Measurements from ENCODE around the gene NOL3. TPM values are rescaled to one million over a fixed set of nuclear protein-coding genes. Genes with fewer than 3 reads are reported as not detected.
A peak's percentile ranks its signal among the peaks of the same experiment; 100 is the strongest.

The NOL3 gene
- total RNA-seq, 1 donor from 2014 or later: 2.6 TPM

- H3K4me1 Mint-ChIP-seq (ENCODE audit: unreplicated experiment): peaks cover 12% of the 10 kb centered on the region
- H3K27me3 Mint-ChIP-seq (ENCODE audit: unreplicated experiment): peaks cover 17% of the 10 kb centered on the region
- H3K4me3 Mint-ChIP-seq (ENCODE audit: unreplicated experiment): peak overlapping the region; percentile 64
- H3K27ac Mint-ChIP-seq (ENCODE audit: unreplicated experiment): peak overlapping the region; percentile 80
- DNase-seq (ENCODE audit: low spot score): no peak
- no peak for TF ChIP-seq CTCF (IDR thresholded peaks at IDR 0.05; ENCODE audit: unreplicated experiment)
- H3K9me3 Mint-ChIP-seq (ENCODE audit: unreplicated experiment): no peaks in the 10 kb centered on the region
- H3K36me3 Mint-ChIP-seq (ENCODE audit: low read depth, unreplicated experiment): peaks cover 11% of the 10 kb centered on the region
Measured at GRCh38 chr16:67206129-67206837, 35.9 kb downstream of the NOL3 start.

- H3K36me3 Mint-ChIP-seq (ENCODE audit: low read depth, unreplicated experiment): peaks cover 11% of the 10 kb centered on the region
Measured at GRCh38 chr16:67206838-67207248, 36.5 kb downstream of the NOL3 start.

GRCh38 chr16:67207249-67208091 is 37.1 kb downstream of the NOL3 start:
- no peak for DNase-seq (ENCODE audit: low spot score)
- H3K27ac Mint-ChIP-seq (ENCODE audit: unreplicated experiment): no peak overlapping the region

More at GRCh38 chr16:67206838-67207248, 36.5 kb downstream of the NOL3 start:
- H3K9me3 Mint-ChIP-seq (ENCODE audit: unreplicated experiment): no peaks in the 10 kb centered on the region
- no peak overlapping the region for H3K4me3 Mint-ChIP-seq (ENCODE audit: unreplicated experiment)
- DNase-seq (ENCODE audit: low spot score): no peak
- TF ChIP-seq CTCF (IDR thresholded peaks at IDR 0.05; ENCODE audit: unreplicated experiment): no peak
- peak overlapping the region; percentile 9 for H3K27ac Mint-ChIP-seq (ENCODE audit: unreplicated experiment)
- peaks cover 20% of the 10 kb centered on the region for H3K27me3 Mint-ChIP-seq (ENCODE audit: unreplicated experiment)
- peaks cover 17% of the 10 kb centered on the region for H3K4me1 Mint-ChIP-seq (ENCODE audit: unreplicated experiment)

GRCh38 chr16:67208154-67208896 is 38.0 kb downstream of the NOL3 start:
- Mint-ChIP-seq H3K9me3 (ENCODE audit: unreplicated experiment) (no peaks in the 10 kb centered on the region), H3K4me3 (ENCODE audit: unreplicated experiment) (no peak overlapping the region), H3K36me3 (ENCODE audit: low read depth, unreplicated experiment) (peaks cover 11% of the 10 kb centered on the region), H3K27ac (ENCODE audit: unreplicated experiment) (no peak overlapping the region), H3K27me3 (ENCODE audit: unreplicated experiment) (peaks cover 22% of the 10 kb centered on the region), H3K4me1 (ENCODE audit: unreplicated experiment) (peaks cover 26% of the 10 kb centered on the region)
- TF ChIP-seq CTCF (IDR thresholded peaks at IDR 0.05; ENCODE audit: unreplicated experiment): no peak
- no peak for DNase-seq (ENCODE audit: low spot score)

More at GRCh38 chr16:67207249-67208091, 37.1 kb downstream of the NOL3 start:
- H3K9me3 Mint-ChIP-seq (ENCODE audit: unreplicated experiment): no peaks in the 10 kb centered on the region
- H3K27me3 Mint-ChIP-seq (ENCODE audit: unreplicated experiment): peaks cover 20% of the 10 kb centered on the region
- H3K36me3 Mint-ChIP-seq (ENCODE audit: low read depth, unreplicated experiment): peaks cover 11% of the 10 kb centered on the region
- peaks cover 18% of the 10 kb centered on the region for H3K4me1 Mint-ChIP-seq (ENCODE audit: unreplicated experiment)
- no peak for TF ChIP-seq CTCF (IDR thresholded peaks at IDR 0.05; ENCODE audit: unreplicated experiment)
- no peak overlapping the region for H3K4me3 Mint-ChIP-seq (ENCODE audit: unreplicated experiment)
